IPS-20b (cell line): ENCODE data around the gene MOCS1.

ENCODE experiments used
- H3K27ac ChIP-seq: one replicate; pipeline ENCODE4 v1.5.1; 2013; ENCODE audit warnings: low read length
- H3K27me3 ChIP-seq: 2 replicates; pipeline ENCODE4 v1.6.1; 2013; ENCODE audit warnings: mild to moderate bottlenecking, low read length, inconsistent platforms; ENCODE audit not compliant: insufficient read depth
- H3K36me3 ChIP-seq: 2 replicates; pipeline ENCODE4 v1.6.1; 2013; ENCODE audit warnings: low read depth, mild to moderate bottlenecking, inconsistent platforms, low read length, moderate library complexity; ENCODE audit not compliant: insufficient read depth
- H3K4me1 ChIP-seq: 2 replicates; pipeline ENCODE4 v1.6.1; 2013; ENCODE audit warnings: mild to moderate bottlenecking, control low read depth, inconsistent platforms, low read length, moderate library complexity; ENCODE audit not compliant: insufficient read depth
- H3K4me3 ChIP-seq: 2 replicates; pipeline ENCODE4 v1.5.1; 2013; ENCODE audit warnings: mild to moderate bottlenecking, low read length, inconsistent platforms
- H3K9ac ChIP-seq: 2 replicates; pipeline ENCODE4 v1.6.1; 2013; ENCODE audit warnings: low read depth, mild to moderate bottlenecking, inconsistent platforms, low read length, moderate library complexity
- H3K9me3 ChIP-seq: 2 replicates; pipeline ENCODE4 v1.6.1; 2013; ENCODE audit warnings: mild to moderate bottlenecking, low read depth, low read length, inconsistent platforms; ENCODE audit not compliant: insufficient read depth

The MOCS1 gene

GRCh38 chr6:39899554-39900295 is 34.5 kb downstream of the MOCS1 start:
- no peaks in the 10 kb centered on the region; the same call in 1 of the 2 replicates for H3K4me1 ChIP-seq
- H3K27me3 ChIP-seq: no peaks in the 10 kb centered on the region
- no peak overlapping the region for H3K4me3 ChIP-seq
- H3K36me3 ChIP-seq: no peaks in the 10 kb centered on the region; the same call in 1 of the 2 replicates
- no peak overlapping the region for H3K9ac ChIP-seq
- no peak overlapping the region for H3K27ac ChIP-seq
- H3K9me3 ChIP-seq: no peaks in the 10 kb centered on the region

GRCh38 chr6:39898625-39899024 is 35.6 kb downstream of the MOCS1 start:
- Histone ChIP-seq H3K27me3 (no peaks in the 10 kb centered on the region), H3K9ac (no peak overlapping the region), H3K36me3 (no peaks in the 10 kb centered on the region; the same call in 1 of the 2 replicates), H3K4me1 (no peaks in the 10 kb centered on the region; the same call in 1 of the 2 replicates), H3K27ac (no peak overlapping the region), H3K4me3 (no peak overlapping the region), H3K9me3 (no peaks in the 10 kb centered on the region)

GRCh38 chr6:39897698-39898097 is 36.6 kb downstream of the MOCS1 start:
- no peaks in the 10 kb centered on the region for H3K9me3 ChIP-seq
- H3K4me3 ChIP-seq: peak overlapping the region; percentile 7; the same call in 1 of the 2 replicates
- no peaks in the 10 kb centered on the region for H3K27me3 ChIP-seq
- no peak overlapping the region for H3K9ac ChIP-seq
- H3K4me1 ChIP-seq: no peaks in the 10 kb centered on the region; the same call in 1 of the 2 replicates
- no peaks in the 10 kb centered on the region for H3K36me3 ChIP-seq
- no peak overlapping the region for H3K27ac ChIP-seq

- H3K36me3 ChIP-seq: no peaks in the 10 kb centered on the region
- no peak overlapping the region for H3K4me3 ChIP-seq
- H3K27me3 ChIP-seq: no peaks in the 10 kb centered on the region
- no peaks in the 10 kb centered on the region; the same call in 1 of the 2 replicates for H3K4me1 ChIP-seq
- H3K27ac ChIP-seq: no peak overlapping the region
- H3K9me3 ChIP-seq: no peaks in the 10 kb centered on the region
- H3K9ac ChIP-seq: no peak overlapping the region
Observed at GRCh38 chr6:39896701-39897100, 37.6 kb downstream of the MOCS1 start.

- H3K27ac ChIP-seq: no peak overlapping the region
- no peak overlapping the region for H3K4me3 ChIP-seq
- H3K9me3 ChIP-seq: no peaks in the 10 kb centered on the region
- no peaks in the 10 kb centered on the region for H3K27me3 ChIP-seq
- no peak overlapping the region for H3K9ac ChIP-seq
- H3K4me1 ChIP-seq: no peaks in the 10 kb centered on the region; the same call in 1 of the 2 replicates
- H3K36me3 ChIP-seq: no peaks in the 10 kb centered on the region
Observed at GRCh38 chr6:39893286-39893685, 41.0 kb downstream of the MOCS1 start.

GRCh38 chr6:39892490-39893129 is 41.7 kb downstream of the MOCS1 start:
- no peaks in the 10 kb centered on the region for H3K27me3 ChIP-seq
- no peak overlapping the region for H3K4me3 ChIP-seq
- no peak overlapping the region for H3K27ac ChIP-seq
- H3K4me1 ChIP-seq: peaks cover 3% of the 10 kb centered on the region; the same call in 1 of the 2 replicates
- no peak overlapping the region for H3K9ac ChIP-seq
- H3K9me3 ChIP-seq: no peaks in the 10 kb centered on the region
- no peaks in the 10 kb centered on the region for H3K36me3 ChIP-seq

GRCh38 chr6:39891976-39892375 is 42.3 kb downstream of the MOCS1 start:
- Histone ChIP-seq H3K27ac (no peak overlapping the region), H3K36me3 (no peaks in the 10 kb centered on the region), H3K4me3 (no peak overlapping the region), H3K27me3 (no peaks in the 10 kb centered on the region), H3K4me1 (peaks cover 3% of the 10 kb centered on the region; the same call in 1 of the 2 replicates), H3K9me3 (no peaks in the 10 kb centered on the region), H3K9ac (no peak overlapping the region)

GRCh38 chr6:39891353-39891752 is 42.9 kb downstream of the MOCS1 start:
- Histone ChIP-seq H3K9me3 (no peaks in the 10 kb centered on the region), H3K4me1 (peaks cover 3% of the 10 kb centered on the region; the same call in 1 of the 2 replicates), H3K36me3 (no peaks in the 10 kb centered on the region), H3K27ac (no peak overlapping the region), H3K9ac (no peak overlapping the region), H3K4me3 (no peak overlapping the region), H3K27me3 (no peaks in the 10 kb centered on the region)

GRCh38 chr6:39889229-39889628 is 45.0 kb downstream of the MOCS1 start:
- Histone ChIP-seq H3K27ac (no peak overlapping the region), H3K36me3 (no peaks in the 10 kb centered on the region), H3K4me1 (peaks cover 3% of the 10 kb centered on the region; the same call in 1 of the 2 replicates), H3K4me3 (no peak overlapping the region), H3K9me3 (no peaks in the 10 kb centered on the region), H3K9ac (no peak overlapping the region), H3K27me3 (no peaks in the 10 kb centered on the region)

- Histone ChIP-seq H3K4me3 (no peak overlapping the region), H3K9ac (no peak overlapping the region), H3K4me1 (peaks cover 3% of the 10 kb centered on the region; the same call in 1 of the 2 replicates), H3K27ac (no peak overlapping the region), H3K36me3 (no peaks in the 10 kb centered on the region), H3K27me3 (no peaks in the 10 kb centered on the region), H3K9me3 (no peaks in the 10 kb centered on the region)
Observed at GRCh38 chr6:39887692-39888450, 46.4 kb downstream of the MOCS1 start.

GRCh38 chr6:39886871-39887270 is 47.4 kb downstream of the MOCS1 start:
- H3K27me3 ChIP-seq: no peaks in the 10 kb centered on the region
- no peak overlapping the region for H3K27ac ChIP-seq
- H3K4me3 ChIP-seq: no peak overlapping the region
- no peaks in the 10 kb centered on the region for H3K36me3 ChIP-seq
- H3K9ac ChIP-seq: no peak overlapping the region
- no peaks in the 10 kb centered on the region for H3K9me3 ChIP-seq
- H3K4me1 ChIP-seq: peaks cover 3% of the 10 kb centered on the region; the same call in 1 of the 2 replicates
